Measurements from ENCODE around the gene SLC17A4.

The SLC17A4 gene

GRCh38 chr6:25787428-25787827 is 32.9 kb downstream of the SLC17A4 start:
- CTCF ChIA-PET = interaction anchor here (1.0 to 4.4 kb wide), 13 partner anchors 9 to 185 kb away, joined by 3 to 20 read pairs (median 5); no protein-coding TSS in a partner anchor
- Histone ChIP-seq H3K27ac (ENCODE audit: insufficient read depth in 1 of 2, low read depth in 1 of 2, low read length in 2 of 2, poor library complexity in 1 of 2, severe bottlenecking in 2 of 2) (no peak overlapping the region), H3K9me3 (ENCODE audit: control extremely low read depth in 1 of 5, control insufficient read depth in 4 of 5, insufficient read depth in 2 of 5, low read depth in 1 of 5, low read length in 4 of 5) (no peaks in the 10 kb centered on the region), H3K4me3 (ENCODE audit: control insufficient read depth in 1 of 7, extremely low read depth in 1 of 7, insufficient read depth in 4 of 7, low read depth in 2 of 7, low read length in 6 of 7) (no peak overlapping the region), H3K27me3 (replicated peaks in 2 of 5; ENCODE audit: control insufficient read depth in 4 of 5, insufficient read depth in 5 of 5, low read length in 4 of 5) (no peaks in the 10 kb centered on the region), H3K36me3 (ENCODE audit: control insufficient read depth in 4 of 4, insufficient read depth in 4 of 4, low read length in 3 of 4) (no peaks in the 10 kb centered on the region), H3K4me1 (ENCODE audit: control extremely low read depth in 1 of 4, control insufficient read depth in 4 of 4, insufficient read depth in 4 of 4, low read length in 3 of 4) (no peaks in the 10 kb centered on the region)
- 100% methylated on average over 2 of the region's 2 CpGs for WGBS (ENCODE audit: insufficient coverage)
- DNase-seq = no peak
- POLR2A ChIA-PET = no interaction called here

GRCh38 chr6:25788305-25788922 is 33.9 kb downstream of the SLC17A4 start:
- peak; percentile 49 to 64 (median 53) for DNase-seq
- H3K27ac ChIP-seq (ENCODE audit: insufficient read depth in 1 of 2, low read depth in 1 of 2, low read length in 2 of 2, poor library complexity in 1 of 2, severe bottlenecking in 2 of 2) = no peak overlapping the region
- CTCF ChIA-PET = interaction anchor here (0.6 to 4.4 kb wide), 30 partner anchors 8 to 216 kb away, joined by 3 to 20 read pairs (median 4); partner anchors contain the start of gene SLC17A4
- H3K4me1 ChIP-seq (ENCODE audit: control extremely low read depth in 1 of 4, control insufficient read depth in 4 of 4, insufficient read depth in 4 of 4, low read length in 3 of 4) = no peaks in the 10 kb centered on the region
- no peaks in the 10 kb centered on the region for H3K27me3 ChIP-seq (replicated peaks in 2 of 5; ENCODE audit: control insufficient read depth in 4 of 5, insufficient read depth in 5 of 5, low read length in 4 of 5)
- POLR2A ChIA-PET = no interaction called here
- no peaks in the 10 kb centered on the region for H3K9me3 ChIP-seq (ENCODE audit: control extremely low read depth in 1 of 5, control insufficient read depth in 4 of 5, insufficient read depth in 2 of 5, low read depth in 1 of 5, low read length in 4 of 5)
- H3K36me3 ChIP-seq (ENCODE audit: control insufficient read depth in 4 of 4, insufficient read depth in 4 of 4, low read length in 3 of 4) = no peaks in the 10 kb centered on the region
- WGBS (ENCODE audit: insufficient coverage) = 75% methylated on average over 4 of the region's 4 CpGs
- no peak overlapping the region for H3K4me3 ChIP-seq (ENCODE audit: control insufficient read depth in 1 of 7, extremely low read depth in 1 of 7, insufficient read depth in 4 of 7, low read depth in 2 of 7, low read length in 6 of 7)

- ChIA-PET CTCF (interaction anchor here (0.7 to 4.4 kb wide), 20 partner anchors 10 to 215 kb away, joined by 3 to 20 read pairs (median 4); no protein-coding TSS in a partner anchor), POLR2A (no interaction called here)
- Histone ChIP-seq H3K36me3 (ENCODE audit: control insufficient read depth in 4 of 4, insufficient read depth in 4 of 4, low read length in 3 of 4) (no peaks in the 10 kb centered on the region), H3K4me1 (ENCODE audit: control extremely low read depth in 1 of 4, control insufficient read depth in 4 of 4, insufficient read depth in 4 of 4, low read length in 3 of 4) (no peaks in the 10 kb centered on the region), H3K27ac (ENCODE audit: insufficient read depth in 1 of 2, low read depth in 1 of 2, low read length in 2 of 2, poor library complexity in 1 of 2, severe bottlenecking in 2 of 2) (no peak overlapping the region), H3K9me3 (ENCODE audit: control extremely low read depth in 1 of 5, control insufficient read depth in 4 of 5, insufficient read depth in 2 of 5, low read depth in 1 of 5, low read length in 4 of 5) (no peaks in the 10 kb centered on the region), H3K4me3 (ENCODE audit: control insufficient read depth in 1 of 7, extremely low read depth in 1 of 7, insufficient read depth in 4 of 7, low read depth in 2 of 7, low read length in 6 of 7) (no peak overlapping the region), H3K27me3 (replicated peaks in 2 of 5; ENCODE audit: control insufficient read depth in 4 of 5, insufficient read depth in 5 of 5, low read length in 4 of 5) (no peaks in the 10 kb centered on the region)
- DNase-seq = no peak
- 93% methylated on average over 2 of the region's 2 CpGs for WGBS (ENCODE audit: insufficient coverage)
These were observed 34.9 kb downstream of the SLC17A4 start for GRCh38 chr6:25789475-25789874.

- no peak for DNase-seq
- Histone ChIP-seq H3K27ac (ENCODE audit: insufficient read depth in 1 of 2, low read depth in 1 of 2, low read length in 2 of 2, poor library complexity in 1 of 2, severe bottlenecking in 2 of 2) (no peak overlapping the region), H3K36me3 (ENCODE audit: control insufficient read depth in 4 of 4, insufficient read depth in 4 of 4, low read length in 3 of 4) (no peaks in the 10 kb centered on the region), H3K27me3 (replicated peaks in 2 of 5; ENCODE audit: control insufficient read depth in 4 of 5, insufficient read depth in 5 of 5, low read length in 4 of 5) (no peaks in the 10 kb centered on the region), H3K9me3 (ENCODE audit: control extremely low read depth in 1 of 5, control insufficient read depth in 4 of 5, insufficient read depth in 2 of 5, low read depth in 1 of 5, low read length in 4 of 5) (no peaks in the 10 kb centered on the region), H3K4me1 (ENCODE audit: control extremely low read depth in 1 of 4, control insufficient read depth in 4 of 4, insufficient read depth in 4 of 4, low read length in 3 of 4) (no peaks in the 10 kb centered on the region), H3K4me3 (ENCODE audit: control insufficient read depth in 1 of 7, extremely low read depth in 1 of 7, insufficient read depth in 4 of 7, low read depth in 2 of 7, low read length in 6 of 7) (no peak overlapping the region)
- CTCF ChIA-PET = no interaction called here
- POLR2A ChIA-PET = no interaction called here
- WGBS (ENCODE audit: insufficient coverage) = 92% methylated on average over 4 of the region's 4 CpGs
These were observed 37.5 kb downstream of the SLC17A4 start for GRCh38 chr6:25792016-25792415.

GRCh38 chr6:25793970-25794369 is 39.4 kb downstream of the SLC17A4 start:
- H3K27me3 ChIP-seq (replicated peaks in 2 of 5; ENCODE audit: control insufficient read depth in 4 of 5, insufficient read depth in 5 of 5, low read length in 4 of 5) = no peaks in the 10 kb centered on the region
- POLR2A ChIA-PET = no interaction called here
- no peak overlapping the region for H3K27ac ChIP-seq (ENCODE audit: insufficient read depth in 1 of 2, low read depth in 1 of 2, low read length in 2 of 2, poor library complexity in 1 of 2, severe bottlenecking in 2 of 2)
- CTCF ChIA-PET = interaction anchor here (0.6 kb wide), 1 partner anchor 1657 kb away, joined by 3 read pairs; no protein-coding TSS in a partner anchor
- no peaks in the 10 kb centered on the region for H3K9me3 ChIP-seq (ENCODE audit: control extremely low read depth in 1 of 5, control insufficient read depth in 4 of 5, insufficient read depth in 2 of 5, low read depth in 1 of 5, low read length in 4 of 5)
- no peaks in the 10 kb centered on the region for H3K4me1 ChIP-seq (ENCODE audit: control extremely low read depth in 1 of 4, control insufficient read depth in 4 of 4, insufficient read depth in 4 of 4, low read length in 3 of 4)
- WGBS (ENCODE audit: insufficient coverage) = 67% methylated on average over 1 of the region's 1 CpG
- H3K4me3 ChIP-seq (ENCODE audit: control insufficient read depth in 1 of 7, extremely low read depth in 1 of 7, insufficient read depth in 4 of 7, low read depth in 2 of 7, low read length in 6 of 7) = no peak overlapping the region
- H3K36me3 ChIP-seq (ENCODE audit: control insufficient read depth in 4 of 4, insufficient read depth in 4 of 4, low read length in 3 of 4) = no peaks in the 10 kb centered on the region
- DNase-seq = no peak

GRCh38 chr6:25794784-25795183 is 40.2 kb downstream of the SLC17A4 start:
- Histone ChIP-seq H3K27ac (ENCODE audit: insufficient read depth in 1 of 2, low read depth in 1 of 2, low read length in 2 of 2, poor library complexity in 1 of 2, severe bottlenecking in 2 of 2) (no peak overlapping the region), H3K4me1 (ENCODE audit: control extremely low read depth in 1 of 4, control insufficient read depth in 4 of 4, insufficient read depth in 4 of 4, low read length in 3 of 4) (no peaks in the 10 kb centered on the region), H3K4me3 (ENCODE audit: control insufficient read depth in 1 of 7, extremely low read depth in 1 of 7, insufficient read depth in 4 of 7, low read depth in 2 of 7, low read length in 6 of 7) (no peak overlapping the region), H3K27me3 (replicated peaks in 2 of 5; ENCODE audit: control insufficient read depth in 4 of 5, insufficient read depth in 5 of 5, low read length in 4 of 5) (no peaks in the 10 kb centered on the region), H3K36me3 (ENCODE audit: control insufficient read depth in 4 of 4, insufficient read depth in 4 of 4, low read length in 3 of 4) (no peaks in the 10 kb centered on the region), H3K9me3 (ENCODE audit: control extremely low read depth in 1 of 5, control insufficient read depth in 4 of 5, insufficient read depth in 2 of 5, low read depth in 1 of 5, low read length in 4 of 5) (no peaks in the 10 kb centered on the region)
- DNase-seq = no peak
- ChIA-PET POLR2A (no interaction called here), CTCF (no interaction called here)
- WGBS (ENCODE audit: insufficient coverage) = 100% methylated on average over 1 of the region's 2 CpGs

GRCh38 chr6:25801436-25801835 is 46.9 kb downstream of the SLC17A4 start:
- Histone ChIP-seq H3K4me1 (ENCODE audit: control extremely low read depth in 1 of 4, control insufficient read depth in 4 of 4, insufficient read depth in 4 of 4, low read length in 3 of 4) (no peaks in the 10 kb centered on the region), H3K27ac (ENCODE audit: insufficient read depth in 1 of 2, low read depth in 1 of 2, low read length in 2 of 2, poor library complexity in 1 of 2, severe bottlenecking in 2 of 2) (no peak overlapping the region), H3K36me3 (ENCODE audit: control insufficient read depth in 4 of 4, insufficient read depth in 4 of 4, low read length in 3 of 4) (no peaks in the 10 kb centered on the region), H3K4me3 (ENCODE audit: control insufficient read depth in 1 of 7, extremely low read depth in 1 of 7, insufficient read depth in 4 of 7, low read depth in 2 of 7, low read length in 6 of 7) (no peak overlapping the region), H3K9me3 (ENCODE audit: control extremely low read depth in 1 of 5, control insufficient read depth in 4 of 5, insufficient read depth in 2 of 5, low read depth in 1 of 5, low read length in 4 of 5) (peaks cover 0 to 2% (median 0%) of the 10 kb centered on the region in 5 experiments), H3K27me3 (replicated peaks in 2 of 5; ENCODE audit: control insufficient read depth in 4 of 5, insufficient read depth in 5 of 5, low read length in 4 of 5) (no peaks in the 10 kb centered on the region)
- 100% methylated on average over 4 of the region's 4 CpGs for whole genome bisulfite sequencing (ENCODE audit: insufficient coverage)
- CTCF ChIA-PET = no interaction called here
- POLR2A ChIA-PET = no interaction called here
- no peak for DNase-seq
